Esophagus squamous epithelium (tissue), 4 donors: ENCODE results near the gene ADORA2B.

ENCODE experiments used
- CTCF ChIP-seq, 6 experiments: fragments of 450-650 bp in 4 of 6; fragments of 200-600 bp in 2 of 6; sonication (generic) in 2 of 6; IDR thresholded peaks; one replicate each; pipeline ENCODE4 v1.5.1; 2016 to 2019; ENCODE audit warnings: antibody characterized with exemption in 6 of 6, mild to moderate bottlenecking in 4 of 6, moderate library complexity in 4 of 6
- POLR2A ChIP-seq, 4 donors: fragments of 450-650 bp; IDR thresholded peaks; one replicate each; pipeline ENCODE4 v1.6.1; 2017; ENCODE audit warnings: antibody characterized with exemption in 4 of 4, mild to moderate bottlenecking in 4 of 4, moderate library complexity in 3 of 4

- TF ChIP-seq CTCF (IDR thresholded peaks at IDR 0.05) (no peak), POLR2A (IDR thresholded peaks at IDR 0.05) (no peak)
Measured at GRCh38 chr17:15981646-15982580, 37.0 kb downstream of the ADORA2B start.
